Measurements from ENCODE around the gene C2orf49.

- TF ChIP-seq CTCF (IDR thresholded peaks at IDR 0.05; ENCODE audit: borderline replicate concordance, extremely low read depth, low read length, poor library complexity, severe bottlenecking) = no peak
- TF ChIP-seq EZH2 (IDR thresholded peaks at IDR 0.05; ENCODE audit: borderline replicate concordance, low read depth, low read length, severe bottlenecking) = no peak
Observed at GRCh38 chr2:105337122-105338019, at the start of gene C2orf49.

Data from DND-41 (cell line).